ENCODE results near the gene COL25A1.
"Not testable (repeated sequence)": the region's sequence is repeated elsewhere in the genome, so short reads cannot be mapped to it uniquely, and the experiment has no call there.

Gene COL25A1

DNA sequence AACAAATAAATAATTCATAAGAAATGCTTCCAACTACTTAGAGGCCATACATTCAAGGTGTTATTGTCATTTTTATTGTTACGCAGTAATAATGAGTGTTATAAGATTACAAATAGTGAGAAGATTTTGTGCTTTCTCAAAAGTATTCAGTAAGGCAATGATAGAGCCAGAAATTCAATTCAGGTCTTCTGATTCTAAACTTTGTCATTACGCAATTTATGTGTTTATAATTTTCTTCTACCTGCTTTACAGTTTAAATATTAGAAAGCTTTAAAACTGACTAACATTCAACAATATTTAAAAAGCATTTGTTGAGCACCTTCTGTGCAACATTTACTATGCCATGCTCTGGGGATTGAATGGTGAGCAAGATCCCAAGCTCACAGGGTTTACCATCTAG is 356.2 kb downstream of the COL25A1 start:
- no peak for DNase-seq

- no peak for DNase-seq
Measured at GRCh38 chr4:108943976-108944591, 358.4 kb downstream of the COL25A1 start.

- DNase-seq: no peak
Measured at GRCh38 chr4:108943371-108943770, 359.1 kb downstream of the COL25A1 start.

DNA sequence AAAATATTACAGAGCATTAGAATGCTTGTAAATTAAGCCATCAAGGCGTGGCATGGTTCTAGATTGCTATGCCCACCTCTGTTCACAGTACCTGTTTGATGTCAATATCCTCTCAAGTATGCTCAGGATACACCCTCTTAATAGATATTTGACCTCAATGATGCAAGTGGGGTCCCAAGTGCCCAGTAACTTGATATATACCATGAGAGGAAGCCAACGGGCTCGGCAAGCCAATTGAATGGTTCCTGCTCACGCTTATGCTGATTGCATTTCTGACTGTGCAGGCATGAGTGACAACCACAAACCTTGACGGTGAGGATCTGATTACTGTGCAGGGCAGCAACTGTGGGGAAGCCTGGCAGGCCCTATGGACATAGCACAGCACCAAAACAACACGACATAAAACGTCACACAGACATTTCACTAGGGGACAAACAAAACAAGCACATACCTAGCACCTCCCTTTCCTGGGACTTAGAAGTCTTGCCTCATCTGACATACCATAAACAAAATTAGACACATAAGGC is 360.5 kb downstream of the COL25A1 start:
- no peak for DNase-seq

DNA sequence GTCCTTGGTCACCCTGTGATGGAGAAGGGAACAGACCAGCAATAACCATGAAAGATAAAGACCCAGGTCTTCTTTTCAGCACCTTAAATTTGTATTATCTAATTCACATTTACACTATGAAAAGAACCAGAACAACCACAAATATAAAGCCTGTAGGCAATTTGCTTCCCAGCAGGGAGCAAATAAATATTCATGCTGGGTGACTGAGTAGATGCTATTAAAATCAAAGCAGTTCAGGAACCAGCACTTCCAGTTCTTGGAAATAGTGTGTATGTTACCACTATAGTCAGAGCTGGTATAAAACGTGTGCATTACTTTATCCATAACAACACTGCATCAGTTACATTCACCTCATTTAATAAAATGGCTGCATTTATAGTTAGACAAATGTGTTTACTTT is 361.8 kb downstream of the COL25A1 start:
- DNase-seq: no peak

- no peak for DNase-seq
Measured at GRCh38 chr4:108940149-108940548, 362.3 kb downstream of the COL25A1 start.

GRCh38 chr4:108937066-108937465 is 365.4 kb downstream of the COL25A1 start:
- no peak for DNase-seq

DNA sequence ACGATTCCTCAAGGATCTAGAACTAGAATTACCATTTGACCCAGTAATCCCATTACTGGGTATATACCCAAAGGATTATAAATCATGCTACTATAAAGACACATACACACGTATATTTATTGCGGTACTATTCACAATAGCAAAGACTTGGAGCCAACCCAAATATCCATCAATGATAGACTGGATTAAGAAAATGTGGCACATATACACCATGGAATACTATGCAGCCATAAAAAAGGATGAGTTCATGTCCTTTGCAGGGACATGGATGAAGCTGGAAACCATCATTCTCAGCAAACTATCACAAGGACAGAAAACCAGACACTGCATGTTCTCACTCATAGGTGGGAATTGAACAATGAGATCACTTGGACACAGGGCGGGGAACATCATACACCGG is 368.5 kb downstream of the COL25A1 start:
- not testable (repeated sequence) for DNase-seq

DNA sequence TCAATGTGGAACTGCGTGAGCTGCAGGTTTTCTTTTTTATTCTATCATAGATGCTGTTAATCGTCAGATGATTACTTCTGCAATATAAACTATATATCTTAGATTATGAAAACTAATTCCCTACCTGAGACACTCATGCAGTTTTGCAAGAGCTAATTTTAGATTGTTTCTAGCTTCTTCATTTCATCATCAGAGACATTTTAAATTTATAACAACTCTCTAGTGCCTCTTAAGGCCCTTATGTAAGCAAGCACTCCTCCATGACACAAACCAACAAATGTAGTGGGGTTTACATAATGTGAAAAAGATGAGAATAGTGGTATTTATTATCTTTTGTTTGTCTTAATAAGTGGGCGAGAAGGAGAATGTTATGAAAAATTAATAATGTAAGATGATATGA is 369.4 kb downstream of the COL25A1 start:
- DNase-seq: no peak

GRCh38 chr4:108931926-108932325 is 370.5 kb downstream of the COL25A1 start:
- DNase-seq: no peak

GRCh38 chr4:108930186-108930585 is 372.3 kb downstream of the COL25A1 start:
- no peak for DNase-seq

DNA sequence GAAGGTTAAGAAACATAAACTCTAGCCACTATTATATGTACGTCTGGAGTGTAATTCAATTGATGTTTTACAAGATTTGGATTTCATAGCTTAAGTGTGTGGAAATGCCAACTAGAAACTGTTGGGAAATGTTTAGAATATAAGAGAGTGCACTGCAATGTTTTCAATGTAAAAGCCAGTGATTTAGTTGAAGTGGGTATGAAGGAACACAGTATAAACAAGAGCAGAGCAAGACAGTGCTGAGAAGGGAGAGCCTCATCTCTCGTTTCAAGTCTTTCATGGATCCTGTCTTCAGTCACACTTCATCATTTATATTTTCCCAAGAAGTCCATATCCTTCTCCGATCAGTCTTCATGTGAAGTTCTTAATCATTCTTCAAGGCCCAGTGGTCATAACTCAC is 375.7 kb downstream of the COL25A1 start:
- DNase-seq: no peak

GRCh38 chr4:108926061-108926460 is 376.4 kb downstream of the COL25A1 start:
- no peak for DNase-seq

GRCh38 chr4:108922191-108922590 is 380.3 kb downstream of the COL25A1 start:
- no peak for DNase-seq

- DNase-seq: no peak
Measured at GRCh38 chr4:108920395-108921087, 381.9 kb downstream of the COL25A1 start.

- no peak for DNase-seq
Measured at GRCh38 chr4:108919226-108919893, 383.1 kb downstream of the COL25A1 start.

DNA sequence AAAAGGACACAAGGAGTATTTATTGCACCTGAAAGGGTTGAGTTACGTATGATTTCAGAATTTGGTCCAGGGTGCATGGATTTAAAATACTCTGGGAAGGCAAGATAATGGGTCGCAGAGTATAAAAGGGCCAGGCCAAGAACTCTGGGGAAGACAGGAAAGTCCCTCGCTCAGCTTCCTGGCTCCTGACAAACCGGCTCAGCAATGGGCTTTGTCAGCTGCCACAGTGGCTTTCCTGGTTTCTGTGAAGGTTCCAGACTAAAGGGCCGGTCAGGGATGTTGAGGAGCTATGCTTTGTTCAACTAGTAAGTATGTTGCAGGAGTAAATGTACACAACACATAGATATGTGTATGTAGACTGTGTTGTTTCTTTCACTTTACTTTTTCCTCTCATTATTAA is 385.2 kb downstream of the COL25A1 start:
- no peak for DNase-seq

DNA sequence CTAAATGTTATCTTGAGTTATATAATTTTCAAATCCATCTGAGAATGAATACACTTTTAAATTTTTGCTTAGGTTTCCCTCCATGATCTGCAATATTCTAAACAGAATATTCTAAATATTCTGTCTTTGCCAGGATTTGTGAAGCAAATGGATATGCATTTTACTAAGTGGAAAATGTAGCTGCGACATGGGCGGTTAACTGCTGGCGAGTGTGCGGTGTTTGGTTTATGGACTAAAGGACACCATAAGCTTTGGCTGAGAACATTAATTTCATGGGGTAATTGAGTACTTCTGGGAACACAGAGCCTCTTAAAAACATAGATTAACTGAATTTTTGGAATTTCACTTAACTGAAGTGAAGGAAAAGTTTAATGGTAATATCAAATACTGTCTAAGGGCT is 385.8 kb downstream of the COL25A1 start:
- no peak for DNase-seq

DNA sequence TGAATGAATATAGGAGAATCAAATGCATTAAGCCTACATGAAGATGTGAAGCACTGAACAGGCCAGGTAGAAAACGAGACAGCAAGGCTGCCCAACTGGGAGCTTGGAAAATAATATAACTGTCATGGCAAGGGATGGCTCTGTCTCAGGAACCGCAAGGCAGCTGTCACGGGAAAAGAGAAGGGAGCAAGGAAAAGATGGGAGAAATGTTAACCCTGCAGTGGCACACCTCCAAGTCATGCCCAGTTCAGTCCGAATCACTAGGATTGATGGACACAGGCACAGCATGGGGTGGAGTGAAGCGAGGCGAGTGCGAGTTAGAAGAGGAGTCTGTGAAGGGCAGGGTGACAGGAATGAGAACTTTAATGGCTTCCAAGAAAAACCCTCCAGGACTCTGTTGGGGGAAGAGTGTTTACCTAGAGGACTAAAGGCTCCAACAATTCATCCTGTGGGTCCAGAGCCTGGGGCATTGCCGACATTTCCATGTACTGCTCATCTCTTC is 395.5 kb downstream of the COL25A1 start:
- no peak for DNase-seq

DNA sequence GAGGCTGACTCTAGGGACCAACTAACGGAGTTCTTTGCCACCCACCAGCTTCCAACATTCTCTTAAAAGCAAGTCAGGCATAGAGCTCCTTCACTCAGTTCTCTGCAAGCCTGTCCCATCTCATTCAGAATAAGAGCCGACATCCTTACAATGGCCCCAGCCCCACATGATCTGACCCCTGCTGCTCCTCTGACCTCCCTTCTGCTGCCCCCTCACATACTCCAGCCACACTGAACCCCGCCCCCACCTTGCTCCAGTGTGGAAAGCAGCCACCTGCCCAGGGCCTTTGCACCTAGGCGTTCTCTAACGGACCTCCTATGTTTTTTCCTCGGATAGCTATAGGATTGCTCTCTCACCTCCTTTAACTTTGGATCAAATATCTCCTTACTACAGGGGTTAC is 396.5 kb downstream of the COL25A1 start:
- DNase-seq: no peak

DNA sequence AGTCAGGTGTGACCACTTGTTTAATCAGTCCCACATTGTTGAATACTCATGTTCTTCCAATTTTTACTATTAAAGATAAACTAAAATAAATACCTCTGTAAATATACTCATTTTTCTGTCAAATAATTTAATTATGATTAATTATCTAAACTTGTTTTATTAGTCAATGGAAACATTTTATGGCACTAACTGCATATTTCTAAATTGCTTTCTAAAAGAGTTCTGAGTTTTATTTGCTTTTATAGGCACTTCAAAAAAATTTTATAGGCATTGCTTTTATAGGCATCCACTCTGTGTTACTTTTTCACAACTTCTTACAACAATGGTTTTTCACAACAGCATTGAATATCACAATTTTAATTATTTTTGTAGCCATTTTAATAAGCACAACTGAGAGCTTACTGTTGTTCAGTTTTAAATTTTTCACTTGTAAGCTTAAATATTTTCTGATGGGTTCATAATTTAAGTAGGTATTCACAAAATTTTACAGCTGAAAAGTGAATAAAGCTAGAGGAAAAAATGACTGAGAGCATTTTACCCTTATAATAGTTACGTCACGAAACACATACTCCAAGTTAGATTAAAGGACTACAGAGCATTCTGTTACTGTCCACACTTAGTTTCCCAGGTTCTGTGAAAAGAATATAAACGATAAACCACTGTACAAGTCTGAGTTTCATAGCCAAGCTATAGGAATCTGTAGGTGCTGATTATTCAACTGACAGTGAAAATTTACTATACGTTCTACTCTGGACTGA is 398.8 kb downstream of the COL25A1 start:
- DNase-seq: no peak

- no peak for DNase-seq
Measured at GRCh38 chr4:108902769-108903168, 399.7 kb downstream of the COL25A1 start.

DNA sequence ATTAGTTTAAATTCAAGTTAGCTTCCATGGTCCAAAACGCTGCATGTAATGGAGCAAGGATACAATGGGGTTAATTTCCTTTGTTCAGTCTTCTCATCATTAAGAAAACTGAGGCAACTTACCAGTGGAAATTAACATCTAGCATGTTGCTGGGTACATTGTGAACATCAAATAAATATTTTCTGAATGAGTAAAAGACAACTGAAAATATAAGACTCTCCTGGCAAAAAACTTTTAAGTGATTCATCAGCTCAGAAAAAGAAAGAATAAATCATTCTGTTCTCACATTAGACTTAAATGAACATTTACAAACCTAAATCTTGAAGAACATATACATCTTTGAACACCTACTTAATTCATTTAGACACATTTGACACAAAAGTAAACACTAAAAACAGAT is 401.2 kb downstream of the COL25A1 start:
- DNase-seq: no peak
